ENCODE data around the gene BIVM.
"Not testable (repeated sequence)": the region's sequence is repeated elsewhere in the genome, so short reads cannot be mapped to it uniquely, and the experiment has no call there.

The BIVM gene

GRCh38 chr13:102798581-102799425 lies at the start of gene BIVM, which contains the start of gene POGLUT2:
Gene BIVM (plus strand): TSS chr13:102799119. CDS start chr13:102807268, 8,149 bp downstream.
Gene POGLUT2 (minus strand): TSS chr13:102798976. CDS start chr13:102798670, 306 bp downstream.
- DNase-seq (ENCODE audit: low read depth) = peak; percentile 53

- DNase-seq (ENCODE audit: low read depth) = no peak
These were observed 47.0 kb upstream of the BIVM start for GRCh38 chr13:102751886-102752285.

DNA sequence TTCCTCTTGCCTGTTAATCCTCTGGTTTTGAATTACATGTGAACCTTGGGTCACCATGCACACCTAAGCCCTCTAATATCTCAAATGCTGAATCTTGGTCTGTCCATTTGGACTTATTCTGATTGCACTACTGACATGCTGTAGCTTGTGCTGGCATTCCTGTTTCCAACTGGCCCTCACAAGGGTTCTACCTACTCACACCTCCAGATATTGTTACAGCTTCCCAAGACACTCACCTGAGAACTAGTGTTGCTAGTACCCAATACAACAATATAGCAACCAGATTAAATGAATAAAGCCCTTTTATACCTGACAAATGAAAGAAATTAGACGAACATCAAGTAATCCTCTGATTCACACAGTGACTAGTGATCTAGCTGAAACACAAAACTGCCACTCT lies 41.9 kb upstream of the BIVM start:
- DNase-seq (ENCODE audit: low read depth) = no peak

GRCh38 chr13:102758842-102759241 lies 40.1 kb upstream of the BIVM start:
- no peak for DNase-seq (ENCODE audit: low read depth)

GRCh38 chr13:102761071-102761470 lies 37.8 kb upstream of the BIVM start:
- DNase-seq (ENCODE audit: low read depth) = no peak

GRCh38 chr13:102763741-102764140 lies 35.2 kb upstream of the BIVM start:
- DNase-seq (ENCODE audit: low read depth) = no peak

DNA sequence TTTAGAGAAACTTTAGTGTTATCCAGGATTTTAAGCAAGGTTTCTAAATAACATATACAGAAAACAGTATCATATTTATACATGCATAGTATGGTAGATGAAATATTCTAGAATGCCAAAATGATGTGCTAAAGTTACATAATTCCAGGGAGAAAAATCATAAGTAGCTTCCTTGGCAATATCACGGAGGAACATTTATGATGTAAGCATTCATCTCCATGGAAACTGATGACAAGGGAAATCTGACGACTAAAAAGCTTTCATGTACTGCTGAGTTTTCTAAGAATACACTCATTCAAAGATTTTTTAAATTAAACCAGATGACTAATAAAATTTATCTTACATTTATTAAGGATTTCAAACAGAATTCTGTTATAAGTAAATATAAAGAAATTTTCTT lies 30.0 kb upstream of the BIVM start:
- no peak for DNase-seq (ENCODE audit: low read depth)

DNA sequence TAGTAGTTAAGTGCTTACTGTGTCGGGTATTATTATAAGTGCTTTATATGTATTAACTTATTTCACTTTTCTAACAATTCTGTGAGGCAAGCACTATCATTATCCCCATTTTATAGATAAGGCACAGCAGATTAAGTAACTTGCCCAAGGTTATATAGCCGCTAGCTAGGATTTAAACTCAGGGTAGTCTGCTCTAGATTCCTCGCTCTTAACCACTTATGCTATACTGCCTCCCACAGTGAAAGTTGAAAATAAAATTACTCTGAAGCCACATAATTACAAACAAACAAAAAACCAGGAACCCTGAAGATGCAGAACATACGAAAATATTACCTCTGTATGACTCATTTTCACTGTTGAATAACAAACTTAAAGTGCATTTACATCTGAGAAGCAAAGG lies 29.2 kb upstream of the BIVM start:
- DNase-seq (ENCODE audit: low read depth) = no peak

- no peak for DNase-seq (ENCODE audit: low read depth)
These were observed 28.5 kb upstream of the BIVM start for GRCh38 chr13:102770435-102770834.

DNA sequence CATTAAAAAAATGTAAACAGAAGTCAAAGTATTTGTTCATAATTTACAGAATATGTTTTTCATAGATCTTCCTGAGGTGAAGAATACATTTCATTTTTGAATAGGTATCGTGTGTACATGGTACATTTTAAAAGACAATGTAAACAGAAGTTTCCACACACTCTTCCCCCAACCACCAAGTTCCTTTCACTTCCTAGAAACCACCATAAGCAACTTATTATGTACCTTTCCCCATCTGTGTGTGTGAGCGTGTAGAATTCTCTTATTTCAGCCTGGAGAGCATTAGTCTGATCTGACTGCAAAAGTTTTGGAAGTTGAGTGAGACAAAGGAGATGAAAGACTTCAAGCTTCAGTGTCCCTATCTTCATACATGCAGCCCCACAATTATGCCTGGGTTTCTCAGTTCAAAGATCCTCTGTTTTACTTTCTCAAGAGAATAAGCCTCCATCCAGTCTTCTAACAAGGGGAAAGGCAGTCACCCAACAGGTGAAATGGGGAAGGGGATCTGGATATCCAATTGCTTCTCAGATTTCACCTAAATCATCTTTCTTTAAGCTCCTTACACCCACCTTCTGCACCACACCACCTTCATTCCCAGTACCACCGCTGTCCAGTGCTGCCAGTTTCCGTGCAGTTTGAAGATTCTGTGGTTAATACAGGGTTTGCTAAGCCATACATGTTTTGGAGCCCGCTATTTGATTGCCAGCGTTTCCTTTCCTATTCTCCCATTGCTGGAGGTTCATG lies 27.4 kb upstream of the BIVM start:
- no peak for DNase-seq (ENCODE audit: low read depth)

GRCh38 chr13:102772042-102772425 lies 26.9 kb upstream of the BIVM start:
- DNase-seq (ENCODE audit: low read depth) = no peak

DNA sequence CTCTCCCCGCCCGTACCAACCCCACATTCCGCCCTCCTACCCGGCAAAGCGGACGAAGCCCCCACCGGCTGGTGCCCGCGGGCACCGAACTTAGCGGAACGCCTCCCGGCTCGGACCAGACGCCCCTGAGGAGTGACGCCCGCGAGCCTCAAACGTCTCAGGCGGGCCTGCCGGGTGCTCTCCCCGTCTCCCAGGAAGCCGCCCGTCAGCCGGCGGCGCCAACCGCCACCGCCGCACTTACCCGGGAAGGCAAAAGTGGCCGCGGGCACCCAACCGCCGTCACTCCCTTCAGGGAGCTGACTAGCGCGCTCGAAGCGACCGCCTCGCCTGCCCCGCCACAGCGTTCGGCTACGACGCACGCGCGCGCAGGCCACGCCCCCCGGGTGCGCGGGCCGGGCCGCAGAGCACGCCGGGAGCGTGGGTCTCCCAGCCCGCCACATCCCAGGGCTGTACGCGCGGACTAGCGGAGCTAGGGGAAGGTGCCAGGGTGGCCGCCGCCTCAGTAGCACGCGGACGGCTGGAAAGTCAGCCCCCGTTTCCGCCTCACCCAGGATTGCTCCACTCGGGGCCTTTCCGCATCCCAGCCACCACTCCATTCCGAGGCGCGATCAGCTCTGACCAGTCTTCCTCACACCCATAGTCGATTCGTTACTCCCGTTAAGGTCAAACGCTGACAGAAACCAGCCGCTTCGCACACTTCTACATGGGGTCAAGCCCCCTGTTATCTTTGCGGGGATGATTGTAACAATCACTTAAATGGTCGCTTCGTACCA lies 25.3 kb upstream of the BIVM start, which contains the start of gene TEX30:
TEX30 (minus strand) TSS at position 346 of the 773 bp plus-strand sequence. CDS start 3,760 bp downstream, outside the sequence.
- peak; percentile 80 for DNase-seq (ENCODE audit: low read depth)

GRCh38 chr13:102774214-102774568 lies 24.7 kb upstream of the BIVM start:
- DNase-seq (ENCODE audit: low read depth) = no peak

DNA sequence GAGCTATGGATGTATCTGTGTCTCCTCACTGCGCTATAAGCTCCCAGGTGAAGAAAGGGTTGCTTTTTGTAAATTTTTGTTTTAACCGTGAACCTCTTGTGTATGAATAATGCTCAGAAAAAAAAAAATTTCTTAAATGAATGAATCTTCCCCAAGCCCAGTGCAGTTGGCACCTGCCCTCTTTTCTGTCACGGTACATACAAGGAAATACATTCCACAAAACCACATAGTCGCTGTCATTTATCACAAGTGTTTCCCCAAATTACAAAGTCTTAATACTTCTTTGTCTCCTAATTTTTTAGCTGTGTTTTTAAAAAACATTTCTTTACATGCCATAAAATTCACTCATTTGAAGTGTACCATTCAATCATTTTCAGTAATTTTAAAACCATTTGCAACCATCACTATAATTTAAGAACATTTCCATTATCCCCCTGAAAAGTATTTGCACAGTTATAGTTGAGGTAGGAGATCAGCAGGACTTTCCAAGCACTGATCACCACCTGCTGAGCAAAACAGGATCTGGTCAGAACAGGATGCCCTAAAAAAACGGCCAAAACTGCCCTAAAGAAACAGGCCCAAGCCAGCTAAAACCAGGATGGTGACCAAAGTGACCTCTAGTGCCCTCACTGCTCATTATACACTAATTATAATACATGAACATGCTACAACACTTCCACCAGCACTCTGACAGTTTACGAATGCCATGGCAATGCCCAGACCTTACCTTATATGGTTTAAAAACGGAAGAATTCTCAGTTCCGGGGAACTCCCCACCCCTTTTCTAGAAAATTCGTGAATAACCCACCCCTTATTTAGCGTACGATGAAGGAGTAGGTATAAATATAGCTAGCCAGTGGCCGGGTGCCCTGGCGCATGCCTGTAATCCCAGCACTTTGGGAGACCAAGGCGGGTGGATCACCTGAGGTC lies 24.1 kb upstream of the BIVM start:
- DNase-seq (ENCODE audit: low read depth) = no peak

- DNase-seq (ENCODE audit: low read depth) = no peak
These were observed 22.6 kb upstream of the BIVM start for GRCh38 chr13:102776271-102776670.

DNA sequence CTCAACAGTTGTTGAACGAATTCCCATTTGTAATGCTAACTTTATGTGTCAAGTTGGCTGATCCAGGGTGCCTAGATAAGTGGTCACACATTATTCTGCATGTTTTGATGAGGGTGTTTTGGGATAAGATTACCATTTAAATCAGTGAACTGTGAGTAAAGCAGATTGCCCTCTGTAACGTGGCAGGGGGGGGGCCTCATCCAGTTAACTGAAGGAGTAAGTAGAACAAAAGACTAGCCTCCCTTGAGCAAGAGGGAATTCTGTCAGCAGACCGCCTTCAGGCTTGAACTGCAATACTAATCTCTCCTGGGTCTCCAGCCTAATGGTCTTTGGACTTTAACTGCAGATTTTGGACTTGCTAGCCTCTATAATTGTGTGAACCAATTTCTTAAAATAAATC lies 21.2 kb upstream of the BIVM start:
- no peak for DNase-seq (ENCODE audit: low read depth)

DNA sequence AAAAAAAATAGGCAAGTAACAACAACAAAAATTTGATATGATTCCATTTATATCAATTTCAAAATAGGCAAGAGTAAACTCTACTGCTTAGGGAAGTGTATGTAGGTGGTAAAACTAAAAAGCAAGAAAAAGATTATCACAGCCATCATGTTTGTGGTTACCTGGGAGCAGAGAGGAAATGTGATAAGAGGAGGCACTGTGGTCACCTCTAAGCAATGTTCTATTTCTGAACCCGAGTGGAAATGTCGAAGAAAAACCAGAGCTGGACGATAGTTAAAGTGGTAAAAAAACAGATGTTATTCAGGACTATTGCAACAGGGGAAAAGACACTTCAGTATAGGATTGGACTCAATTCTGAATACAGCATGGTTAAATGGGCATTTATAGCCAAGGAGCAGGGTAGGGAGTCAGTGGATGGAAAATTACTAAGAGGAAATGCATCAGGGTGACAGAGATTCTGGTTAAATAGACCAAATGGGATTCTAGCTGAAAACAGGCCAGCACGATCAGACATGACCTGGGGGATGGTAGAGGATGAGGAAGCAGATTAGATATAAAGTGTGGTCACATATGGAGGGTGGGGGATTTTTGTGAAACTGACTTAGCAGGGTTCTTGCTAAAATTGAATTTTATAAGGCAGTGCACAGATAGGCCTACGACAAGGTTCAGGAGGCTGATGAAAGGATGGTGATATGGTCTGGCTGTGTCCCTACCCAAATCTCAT lies 19.3 kb upstream of the BIVM start:
- DNase-seq (ENCODE audit: low read depth) = no peak

DNA sequence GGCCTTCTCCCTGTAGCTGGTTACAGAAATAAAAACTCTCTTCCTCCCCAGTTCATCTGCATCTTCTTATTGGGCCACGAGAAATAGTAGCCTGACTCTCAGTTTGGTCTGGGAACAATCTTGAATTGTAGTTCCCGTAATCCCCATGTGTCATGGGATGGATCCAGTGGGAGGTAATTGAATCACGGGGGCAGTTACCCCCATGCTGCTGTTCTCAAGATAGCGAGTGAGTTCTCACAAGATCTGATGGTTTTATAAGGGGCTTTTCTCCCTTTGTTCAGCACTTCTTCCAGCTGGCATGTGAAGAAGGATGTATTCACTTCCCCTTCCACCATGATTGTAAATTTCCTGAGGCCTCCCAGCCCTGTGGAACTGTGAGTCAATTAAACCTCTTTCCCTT lies 18.3 kb upstream of the BIVM start:
- not testable (repeated sequence) for DNase-seq (ENCODE audit: low read depth)

DNA sequence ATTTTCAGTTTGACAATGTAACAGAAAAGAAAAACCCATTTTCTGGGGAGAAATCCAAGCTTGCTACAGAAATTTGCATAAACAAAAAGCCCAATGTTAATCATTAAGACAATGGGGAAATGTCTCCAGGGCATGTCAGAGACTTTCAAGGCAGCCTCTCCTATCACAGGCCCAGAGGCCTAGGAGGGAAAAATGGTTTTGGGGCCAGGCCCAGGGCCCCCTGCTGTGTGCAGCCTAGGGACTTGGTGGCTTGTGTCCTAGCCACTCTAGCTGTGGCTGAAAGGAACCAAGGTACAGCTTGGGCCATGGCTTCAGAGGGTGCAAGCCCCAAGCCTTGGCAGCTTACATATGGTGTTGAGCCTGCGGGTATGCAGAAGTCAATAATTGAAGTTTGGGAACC lies 17.3 kb upstream of the BIVM start:
- DNase-seq (ENCODE audit: low read depth) = no peak

DNA sequence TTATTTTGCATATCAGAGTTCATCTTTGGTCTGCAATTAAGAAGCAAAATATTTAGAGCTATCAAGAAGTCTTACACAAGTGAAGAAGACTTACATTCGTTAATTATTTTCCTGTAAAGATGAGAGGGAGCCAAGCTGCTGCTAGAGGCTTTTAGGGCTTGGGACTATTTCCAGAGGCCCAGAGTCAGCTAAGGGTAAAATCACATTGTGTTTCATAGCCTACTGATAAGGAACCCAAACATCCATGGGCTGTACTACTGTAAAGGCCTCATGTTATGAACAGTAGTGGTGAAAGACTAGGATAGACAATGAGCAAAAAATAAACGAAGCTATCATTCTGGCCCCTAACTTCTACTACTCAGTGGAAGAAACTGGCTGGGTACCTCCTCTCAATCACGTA lies 14.4 kb upstream of the BIVM start:
- DNase-seq (ENCODE audit: low read depth) = no peak

- DNase-seq (ENCODE audit: low read depth) = no peak
These were observed 10.2 kb upstream of the BIVM start for GRCh38 chr13:102788683-102789082.

Data from stimulated activated CD8-positive, alpha-beta memory T cell treated with anti-CD3 and anti-CD28 coated beads, Interleukin-15, amount 100 ng/mL, for 24 hours (primary cell).